ENCODE measurements around the gene LIN7C.

DNA sequence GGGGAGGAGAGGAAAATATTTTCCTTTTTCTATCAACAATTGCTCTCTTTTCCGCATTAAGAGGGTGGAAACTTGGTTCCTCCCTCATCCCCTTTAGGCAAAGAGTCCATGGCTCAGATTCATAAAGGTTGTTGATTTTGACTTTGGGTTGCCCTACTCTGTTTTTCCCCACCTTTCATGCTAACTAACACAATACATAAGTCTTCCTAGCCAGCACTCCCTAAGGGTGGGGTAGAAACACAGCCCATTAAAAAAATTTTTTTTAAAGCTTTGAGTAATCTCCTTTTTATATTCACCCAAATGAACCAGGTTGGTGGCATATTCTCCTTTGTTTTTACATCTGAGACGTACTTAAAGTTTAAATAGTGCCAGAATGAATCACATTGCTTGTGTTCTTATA is 20.0 kb upstream of the LIN7C start:
- TF ChIP-seq, protein P1, sequence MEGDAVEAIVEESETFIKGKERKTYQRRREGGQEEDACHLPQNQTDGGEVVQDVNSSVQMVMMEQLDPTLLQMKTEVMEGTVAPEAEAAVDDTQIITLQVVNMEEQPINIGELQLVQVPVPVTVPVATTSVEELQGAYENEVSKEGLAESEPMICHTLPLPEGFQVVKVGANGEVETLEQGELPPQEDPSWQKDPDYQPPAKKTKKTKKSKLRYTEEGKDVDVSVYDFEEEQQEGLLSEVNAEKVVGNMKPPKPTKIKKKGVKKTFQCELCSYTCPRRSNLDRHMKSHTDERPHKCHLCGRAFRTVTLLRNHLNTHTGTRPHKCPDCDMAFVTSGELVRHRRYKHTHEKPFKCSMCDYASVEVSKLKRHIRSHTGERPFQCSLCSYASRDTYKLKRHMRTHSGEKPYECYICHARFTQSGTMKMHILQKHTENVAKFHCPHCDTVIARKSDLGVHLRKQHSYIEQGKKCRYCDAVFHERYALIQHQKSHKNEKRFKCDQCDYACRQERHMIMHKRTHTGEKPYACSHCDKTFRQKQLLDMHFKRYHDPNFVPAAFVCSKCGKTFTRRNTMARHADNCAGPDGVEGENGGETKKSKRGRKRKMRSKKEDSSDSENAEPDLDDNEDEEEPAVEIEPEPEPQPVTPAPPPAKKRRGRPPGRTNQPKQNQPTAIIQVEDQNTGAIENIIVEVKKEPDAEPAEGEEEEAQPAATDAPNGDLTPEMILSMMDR (IDR thresholded peaks at IDR 0.05): no peak
- TF ChIP-seq POLR2A (IDR thresholded peaks at IDR 0.05): no peak
